Activated CD4-positive, alpha-beta T cell treated with anti-CD3 and anti-CD28 coated beads for 48 hours (primary cell): ENCODE results near the gene RHOD.
A peak's percentile ranks its signal among the peaks of the same experiment; 100 is the strongest.

Experiments
- DNase-seq: peaks from one replicate; pipeline ENCODE4 v3.0.0-alpha.2; 2020

RHOD gene

GRCh38 chr11:67032830-67033551 is 23.7 kb upstream of the RHOD start:
- DNase-seq = no peak

- no peak for DNase-seq
Observed at GRCh38 chr11:67033661-67034166, 22.9 kb upstream of the RHOD start.

- no peak for DNase-seq
Observed at GRCh38 chr11:67034350-67034749, 22.3 kb upstream of the RHOD start.

GRCh38 chr11:67040147-67040546 is 16.5 kb upstream of the RHOD start:
- DNase-seq = no peak

- no peak for DNase-seq
Observed at GRCh38 chr11:67041602-67042001, 15.0 kb upstream of the RHOD start.

GRCh38 chr11:67043572-67044349 is 12.9 kb upstream of the RHOD start:
- DNase-seq = no peak

DNA sequence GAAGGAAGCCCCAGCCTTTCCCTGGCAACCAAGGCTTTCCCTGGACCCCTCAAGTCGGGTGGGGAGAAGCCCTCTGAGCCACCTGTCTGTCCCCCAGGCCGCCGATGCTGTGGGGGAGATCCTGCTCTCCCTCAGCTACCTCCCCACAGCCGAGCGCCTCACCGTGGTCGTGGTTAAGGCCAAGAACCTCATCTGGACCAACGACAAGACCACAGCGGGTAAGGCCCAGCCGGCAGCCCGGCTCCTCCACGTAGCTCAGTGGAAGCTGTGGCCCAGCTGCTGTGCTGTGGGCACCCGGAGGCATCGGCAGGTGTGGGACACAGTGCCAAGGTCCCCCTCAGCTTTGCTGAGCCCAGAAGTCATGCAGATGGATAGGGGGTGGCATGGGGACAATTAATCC is 12.2 kb upstream of the RHOD start:
- no peak for DNase-seq

DNA sequence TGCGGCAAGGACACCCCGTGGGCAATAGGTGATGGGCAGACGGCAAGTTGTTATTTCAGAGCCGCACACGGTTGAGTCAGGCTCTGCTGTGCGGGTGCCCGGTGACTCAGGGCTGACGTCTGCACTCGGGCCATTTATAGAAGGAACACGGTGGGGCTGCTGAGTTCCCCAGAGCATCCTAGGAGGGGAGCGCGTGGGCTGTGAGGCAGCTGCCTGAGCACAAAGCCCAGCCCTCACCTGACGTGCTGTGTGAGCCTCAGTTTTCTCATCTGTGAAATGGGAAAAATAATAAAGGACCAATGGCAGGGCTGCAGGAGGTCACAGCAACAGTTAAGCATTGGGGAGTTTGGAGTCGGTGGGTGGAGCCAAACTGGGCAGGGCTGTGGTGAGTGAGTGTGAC is 11.3 kb upstream of the RHOD start:
- DNase-seq = no peak

GRCh38 chr11:67048515-67049130 is 8.0 kb upstream of the RHOD start:
- no peak for DNase-seq

GRCh38 chr11:67050139-67050538 is 6.5 kb upstream of the RHOD start:
- no peak for DNase-seq

DNA sequence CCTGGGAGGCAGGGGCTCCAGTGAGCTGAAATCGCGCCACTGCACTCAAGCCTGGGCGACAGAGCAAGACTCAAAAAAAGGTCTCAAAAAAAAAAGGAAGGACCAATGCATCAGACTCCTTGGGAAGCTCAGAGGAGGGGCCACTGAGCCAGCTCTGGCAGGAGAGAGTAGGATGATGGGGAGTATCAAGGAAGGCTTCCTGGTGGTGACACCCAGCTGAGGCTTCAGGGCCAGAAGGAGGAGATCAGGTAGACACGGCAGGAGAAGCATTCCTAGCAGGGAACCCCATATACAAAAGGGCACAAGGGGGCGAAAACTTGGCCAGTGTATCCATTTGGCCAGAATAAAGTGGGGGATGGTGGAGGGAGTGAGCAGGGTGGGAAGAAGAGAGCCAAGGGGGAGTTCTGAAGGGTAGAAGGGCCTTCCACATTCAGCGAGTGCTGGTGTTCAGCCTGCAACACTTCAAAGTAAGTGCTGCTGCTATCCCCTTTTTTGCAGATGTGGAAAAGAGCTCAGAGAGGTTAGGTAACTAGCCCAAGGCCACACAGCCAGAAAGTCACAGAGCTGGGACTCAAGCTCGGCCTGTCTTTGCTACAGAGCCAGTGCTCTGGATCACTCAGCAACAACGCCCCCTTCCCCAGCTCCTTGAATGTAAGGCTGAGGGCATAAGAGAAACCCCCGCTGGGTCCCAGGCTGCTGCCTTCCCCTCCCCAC is 5.3 kb upstream of the RHOD start:
- DNase-seq = no peak

- no peak for DNase-seq
Observed at GRCh38 chr11:67051945-67052488, 4.6 kb upstream of the RHOD start.

- no peak for DNase-seq
Observed at GRCh38 chr11:67052891-67053290, 3.8 kb upstream of the RHOD start.

DNA sequence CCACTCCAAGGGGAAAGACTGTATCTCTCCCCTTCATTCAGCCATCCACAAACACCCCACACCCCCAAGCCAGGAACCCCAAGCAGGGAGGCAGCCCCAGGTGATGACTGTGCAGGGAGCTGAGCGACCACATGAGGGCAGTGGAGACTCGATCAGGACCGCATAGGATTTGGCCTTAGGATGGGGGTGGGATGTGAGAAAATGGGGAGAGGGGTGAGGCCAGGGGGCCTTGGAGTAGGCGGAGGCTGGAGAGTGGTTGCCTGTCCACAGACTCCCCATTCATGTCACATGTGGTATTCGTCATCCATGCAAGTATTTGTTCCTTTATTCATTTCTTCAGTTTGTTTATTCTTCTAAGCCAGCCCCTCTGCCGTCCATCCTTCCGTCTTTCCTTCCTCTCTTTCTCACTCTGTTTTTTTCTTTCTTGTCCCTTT is 2.7 kb upstream of the RHOD start:
- peak; percentile 66 for DNase-seq

GRCh38 chr11:67054346-67054835 is 2.3 kb upstream of the RHOD start:
- no peak for DNase-seq

GRCh38 chr11:67054836-67055523 is 1.7 kb upstream of the RHOD start:
- DNase-seq = peak; percentile 63

- DNase-seq = no peak
Observed at GRCh38 chr11:67055812-67056211, 835 bp upstream of the RHOD start.

DNA sequence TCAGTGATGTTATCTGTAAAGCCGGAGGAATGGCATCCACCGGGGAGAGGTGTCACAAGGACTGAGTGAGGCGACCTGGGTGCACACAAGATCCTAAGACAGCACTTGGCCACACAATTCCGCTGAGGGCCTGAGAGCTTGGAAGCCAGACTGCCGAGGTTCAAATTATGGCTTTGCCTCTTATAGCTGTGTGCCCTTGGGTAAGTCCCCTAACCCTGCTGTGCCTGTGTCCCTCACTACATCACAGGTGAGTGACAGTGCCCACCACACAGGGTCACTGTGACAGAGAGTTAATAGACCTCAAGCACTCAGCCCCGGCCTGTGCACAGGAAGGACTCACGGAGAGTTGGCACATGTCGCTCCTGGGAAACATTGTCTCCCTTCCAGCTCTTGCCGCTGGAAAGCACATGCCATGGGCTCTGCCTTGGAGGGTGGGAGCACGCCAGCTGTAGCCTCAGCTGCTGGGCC is 592 bp downstream of the RHOD start:
- DNase-seq = no peak

GRCh38 chr11:67058506-67058905 is 1.9 kb downstream of the RHOD start:
- DNase-seq = no peak

DNA sequence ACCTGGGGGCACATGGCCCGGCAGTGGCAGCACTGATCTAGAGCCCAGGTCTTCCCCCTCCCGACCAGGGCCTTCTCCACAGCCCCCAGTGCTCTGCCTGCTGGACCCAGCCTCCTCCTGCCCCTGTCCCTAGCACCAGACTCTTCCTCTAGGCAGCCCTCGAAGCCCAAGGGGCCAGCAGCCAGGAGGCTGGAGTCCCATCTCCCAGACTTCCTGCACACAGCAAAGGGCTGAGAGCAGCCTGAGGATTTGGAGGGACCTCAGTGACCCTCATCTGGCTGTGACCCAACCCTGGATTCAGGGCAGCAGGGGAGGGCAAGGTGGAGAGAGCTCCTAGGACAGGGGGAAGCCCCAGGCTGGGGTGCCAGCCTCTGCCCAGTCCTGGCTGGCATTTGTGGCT is 3.0 kb downstream of the RHOD start:
- DNase-seq = no peak

DNA sequence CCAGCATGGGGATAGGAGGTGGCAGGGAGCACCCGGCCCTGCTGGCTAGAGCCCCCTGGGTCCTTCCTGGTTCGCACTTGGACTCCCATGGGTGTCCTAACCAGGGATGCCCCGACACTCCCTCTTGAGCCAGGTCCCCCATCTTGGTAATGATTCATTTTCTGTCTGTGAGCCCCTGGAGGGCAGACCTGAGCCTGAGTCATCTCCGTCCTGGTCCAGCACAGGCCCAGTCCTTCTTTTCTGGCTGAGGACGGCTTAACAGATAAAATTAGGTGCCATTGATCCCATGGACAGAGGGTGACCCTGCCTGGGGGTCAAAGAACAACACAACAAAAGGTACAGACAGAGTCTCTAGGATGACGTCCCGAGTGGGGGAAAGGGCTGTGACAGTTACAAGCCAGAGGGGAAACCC is 3.5 kb downstream of the RHOD start:
- no peak for DNase-seq
